ENCODE results near the gene CDC14A. TPM values are rescaled to one million over a fixed set of nuclear protein-coding genes. Genes with fewer than 3 reads are reported as not detected.

CDC14A gene
- total RNA-seq, 2 donors from 2014 or later: 7.3 to 16.5 TPM

- H3K27me3 ChIP-seq: peaks cover 0 to 8% of the 10 kb centered on the region in 2 donors
- ATAC-seq: peak; percentile 67
- TF ChIP-seq POLR2A (IDR thresholded peaks at IDR 0.05): no peak
- no peak for TF ChIP-seq CTCF (IDR thresholded peaks at IDR 0.05)
- peak; percentile 21 to 59 (median 34) for DNase-seq
- H3K4me3 ChIP-seq: no peak overlapping the region
- 1 to 4% methylated on average over 16 to 103 of the region's 105 CpGs for WGBS, 2 donors
- H3K36me3 ChIP-seq (replicated peaks in 1 of 2; ENCODE audit: insufficient read depth in 1 of 2, low read depth in 2 of 2): no peaks in the 10 kb centered on the region
- H3K9me3 ChIP-seq: no peaks in the 10 kb centered on the region
- intact Hi-C loops (cut with DNase I): no loop called here
- peaks cover 20% of the 10 kb centered on the region for H3K4me1 ChIP-seq
- H3K27ac ChIP-seq: no peak overlapping the region
Measured at GRCh38 chr1:100538913-100539835, 186.9 kb downstream of the CDC14A start.

DNA sequence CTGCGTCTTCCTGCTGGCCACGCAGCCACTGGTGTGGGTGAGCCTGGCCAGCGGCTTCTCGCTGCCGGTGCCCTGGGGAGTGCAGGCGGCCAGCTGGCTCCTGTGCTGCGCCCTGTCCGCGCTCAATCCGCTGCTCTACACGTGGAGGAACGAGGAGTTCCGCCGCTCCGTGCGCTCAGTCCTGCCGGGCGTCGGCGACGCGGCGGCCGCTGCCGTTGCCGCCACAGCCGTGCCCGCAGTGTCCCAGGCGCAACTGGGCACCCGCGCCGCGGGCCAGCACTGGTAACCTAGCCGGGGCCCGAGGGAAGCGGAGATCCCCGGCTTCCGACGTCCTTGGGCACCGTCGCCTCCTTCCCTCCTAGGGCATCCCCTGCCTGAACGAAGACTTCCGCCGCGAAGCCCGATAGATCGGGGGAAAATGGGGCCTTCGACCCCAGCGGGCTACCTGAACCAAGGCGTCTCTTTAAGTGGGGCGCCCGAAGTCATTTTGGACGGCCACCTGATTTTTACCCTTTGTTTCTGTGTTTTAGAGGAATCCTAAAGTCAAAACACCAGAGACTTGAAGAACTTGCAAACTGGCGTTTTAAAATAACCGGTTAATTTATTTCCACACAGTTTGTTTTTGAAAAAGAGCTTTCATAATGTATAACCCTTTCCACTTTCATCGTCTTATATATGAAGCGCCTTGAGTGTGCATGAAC is 187.7 kb downstream of the CDC14A start:
- Histone ChIP-seq H3K27ac (no peak overlapping the region), H3K36me3 (replicated peaks in 1 of 2; ENCODE audit: insufficient read depth in 1 of 2, low read depth in 2 of 2) (no peaks in the 10 kb centered on the region), H3K4me3 (no peak overlapping the region), H3K27me3 (peaks cover 0 to 8% of the 10 kb centered on the region in 2 donors), H3K9me3 (no peaks in the 10 kb centered on the region), H3K4me1 (peaks cover 20% of the 10 kb centered on the region)
- ATAC-seq: no peak
- 10 to 17% methylated on average over 39 to 57 of the region's 57 CpGs for WGBS, 2 donors
- TF ChIP-seq CTCF (IDR thresholded peaks at IDR 0.05) (no peak), POLR2A (IDR thresholded peaks at IDR 0.05) (no peak)
- peak in 3 of 4 donors; percentile 7 to 23 (median 14) for DNase-seq
- intact Hi-C loops (cut with DNase I): no loop called here

GRCh38 chr1:100542285-100542684 is 190.0 kb downstream of the CDC14A start:
- 89% methylated on average over 2 of the region's 2 CpGs for WGBS, 2 donors
- intact Hi-C loops (cut with DNase I): no loop called here
- no peaks in the 10 kb centered on the region for H3K36me3 ChIP-seq (replicated peaks in 1 of 2; ENCODE audit: insufficient read depth in 1 of 2, low read depth in 2 of 2)
- no peak for TF ChIP-seq POLR2A (IDR thresholded peaks at IDR 0.05)
- TF ChIP-seq CTCF (IDR thresholded peaks at IDR 0.05): no peak
- no peak for DNase-seq
- no peak overlapping the region for H3K27ac ChIP-seq
- peaks cover 0 to 8% of the 10 kb centered on the region in 2 donors for H3K27me3 ChIP-seq
- H3K4me3 ChIP-seq: no peak overlapping the region
- no peaks in the 10 kb centered on the region for H3K9me3 ChIP-seq
- H3K4me1 ChIP-seq: peaks cover 20% of the 10 kb centered on the region
- no peak for ATAC-seq

GRCh38 chr1:100543640-100544039 is 191.3 kb downstream of the CDC14A start:
- H3K27ac ChIP-seq: no peak overlapping the region
- intact Hi-C loops (cut with DNase I): no loop called here
- H3K4me3 ChIP-seq: no peak overlapping the region
- peak in 2 of 4 donors; percentile 10 to 16 for DNase-seq
- 50 to 55% methylated on average over 2 of the region's 2 CpGs for WGBS, 2 donors
- peaks cover 0 to 8% of the 10 kb centered on the region in 2 donors for H3K27me3 ChIP-seq
- ATAC-seq: no peak
- peak in 1 of 7 experiments; percentile 19 for TF ChIP-seq CTCF (IDR thresholded peaks at IDR 0.05)
- TF ChIP-seq POLR2A (IDR thresholded peaks at IDR 0.05): no peak
- no peaks in the 10 kb centered on the region for H3K9me3 ChIP-seq
- H3K36me3 ChIP-seq (replicated peaks in 1 of 2; ENCODE audit: insufficient read depth in 1 of 2, low read depth in 2 of 2): no peaks in the 10 kb centered on the region
- peaks cover 15% of the 10 kb centered on the region for H3K4me1 ChIP-seq

All from body of pancreas (tissue), 4 donors.